ENCODE measurements around the gene RNASEH2A.

GRCh38 chr19:12833418-12833737 lies 27.0 kb downstream of the RNASEH2A start:
- TF ChIP-seq CTCF (IDR thresholded peaks at IDR 0.05) (no peak), ATF3 (CRISPR knock-in tag; conservative IDR thresholded peaks at IDR 0.05) (no peak), ZNF263 (CRISPR knock-in tag; IDR thresholded peaks at IDR 0.05; ENCODE audit: low read depth) (no peak)
